HG02588 (cell line): Measurements from ENCODE around the gene CEBPA.
"Not testable (repeated sequence)": the region's sequence is repeated elsewhere in the genome, so short reads cannot be mapped to it uniquely, and the experiment has no call there.

Experiments used
- ATAC-seq: cut with Tn5 transposase; IDR thresholded peaks from one replicate; pipeline ENCODE4 v1.9.1; 2021; ENCODE audit warnings: mild to moderate bottlenecking, moderate library complexity; ENCODE audit not compliant: unreplicated experiment

CEBPA gene

DNA sequence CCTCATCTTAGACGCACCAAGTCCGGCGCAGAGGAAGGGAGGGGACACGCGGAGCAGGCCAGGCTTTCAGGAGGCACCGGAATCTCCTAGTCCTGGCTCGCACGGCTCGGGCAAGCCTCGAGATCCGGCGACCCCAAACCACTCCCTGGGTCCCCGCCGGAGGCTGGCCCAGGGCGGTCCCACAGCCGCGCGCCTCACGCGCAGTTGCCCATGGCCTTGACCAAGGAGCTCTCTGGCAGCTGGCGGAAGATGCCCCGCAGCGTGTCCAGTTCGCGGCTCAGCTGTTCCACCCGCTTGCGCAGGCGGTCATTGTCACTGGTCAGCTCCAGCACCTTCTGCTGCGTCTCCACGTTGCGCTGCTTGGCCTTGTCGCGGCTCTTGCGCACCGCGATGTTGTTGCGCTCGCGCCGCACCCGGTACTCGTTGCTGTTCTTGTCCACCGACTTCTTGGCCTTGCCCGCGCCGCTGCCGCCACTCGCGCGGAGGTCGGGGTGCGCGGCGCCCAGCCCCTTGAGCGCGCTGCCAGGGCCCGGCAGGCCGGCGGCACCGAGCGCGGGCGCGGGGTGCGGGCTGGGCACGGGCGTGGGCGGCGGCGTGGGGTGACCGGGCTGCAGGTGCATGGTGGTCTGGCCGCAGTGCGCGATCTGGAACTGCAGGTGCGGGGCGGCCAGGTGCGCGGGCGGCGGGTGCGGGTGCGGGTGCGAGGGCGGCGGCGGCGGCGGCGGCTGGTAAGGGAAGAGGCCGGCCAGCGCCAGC lies 1.0 kb downstream of the CEBPA start:
- no peak for ATAC-seq

DNA sequence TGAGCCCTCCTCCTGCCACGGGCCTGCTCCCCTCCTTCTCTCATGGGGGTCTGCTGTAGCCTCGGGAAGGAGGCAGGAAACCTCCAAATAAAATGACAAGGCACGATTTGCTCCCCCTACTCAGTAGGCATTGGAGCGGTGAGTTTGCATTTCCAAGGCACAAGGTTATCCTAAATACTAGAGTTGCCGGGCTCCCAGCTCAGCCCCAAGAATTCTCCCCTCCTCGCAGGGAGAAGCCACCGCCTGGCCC lies 1.5 kb downstream of the CEBPA start:
- no peak for ATAC-seq

- ATAC-seq: no peak
Observed at GRCh38 chr19:33300009-33300893, 2.1 kb downstream of the CEBPA start.

DNA sequence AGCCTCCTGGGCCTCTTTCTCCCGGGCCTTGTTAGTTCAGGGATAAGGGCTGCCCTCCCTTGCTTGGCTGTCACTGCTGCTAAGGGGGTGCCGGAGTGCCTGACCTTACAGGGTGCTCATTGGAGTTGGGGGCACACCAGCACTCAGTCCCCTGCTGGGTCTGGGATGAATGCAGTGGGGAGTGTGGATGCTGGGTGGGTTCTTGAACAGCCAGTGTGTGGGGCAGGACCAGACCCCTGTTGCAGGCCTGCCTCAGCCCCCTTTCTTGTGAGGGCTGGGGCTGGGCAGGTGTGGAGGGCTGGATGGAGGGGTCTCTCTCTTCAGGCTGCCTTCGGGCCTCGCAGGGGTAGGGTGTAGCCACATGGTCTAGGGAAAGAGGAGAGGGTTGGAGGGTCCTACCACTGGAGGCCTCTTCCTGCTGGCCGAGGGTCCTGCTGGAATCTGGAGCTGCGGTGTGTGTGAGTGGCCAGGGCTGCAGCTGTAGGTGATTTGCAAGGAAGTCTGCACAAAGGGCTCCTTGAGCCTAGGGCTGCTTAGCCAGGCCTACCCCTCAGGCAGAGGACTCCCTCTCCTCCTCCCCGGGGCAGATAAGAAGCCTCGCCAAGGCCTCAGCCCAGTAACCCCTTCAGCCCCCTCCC lies 3.2 kb downstream of the CEBPA start:
- ATAC-seq: no peak

- no peak for ATAC-seq
Observed at GRCh38 chr19:33298146-33298911, 4.0 kb downstream of the CEBPA start.

DNA sequence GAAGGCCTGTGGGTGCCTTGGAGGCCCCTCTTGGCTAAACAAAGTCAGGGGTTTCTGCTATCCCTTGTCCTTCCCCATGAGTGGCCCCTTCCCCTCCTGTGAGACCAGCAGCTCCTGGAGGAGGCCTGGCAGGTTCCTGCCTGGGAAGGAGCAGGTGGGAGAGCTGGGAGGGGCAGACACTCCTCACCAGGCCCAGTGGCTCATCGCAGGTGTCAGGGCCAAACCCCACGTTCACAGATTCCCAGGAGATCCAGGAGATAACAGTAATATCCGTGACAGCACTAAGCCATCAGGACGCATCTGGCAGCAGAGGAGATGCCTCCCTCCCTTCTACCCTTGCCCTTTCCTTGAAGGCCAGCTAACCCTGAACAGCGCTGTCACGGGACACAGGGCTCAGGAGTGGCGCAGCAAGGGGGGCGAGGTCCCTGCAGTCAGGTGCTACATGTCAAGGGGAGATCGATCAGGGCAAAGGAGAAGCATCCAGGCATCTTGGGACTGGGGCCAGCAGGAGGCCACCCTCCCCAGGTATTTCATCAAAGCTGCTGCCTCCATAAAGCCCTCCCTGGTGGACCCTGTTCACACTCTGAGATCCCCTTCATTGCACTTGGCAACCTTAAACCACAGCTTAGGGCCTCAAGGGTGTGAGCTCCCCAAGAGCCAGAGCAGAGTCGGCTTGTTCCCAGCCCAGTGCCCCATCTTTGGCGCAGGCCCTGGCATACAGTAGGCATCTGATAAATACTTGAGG lies 4.8 kb downstream of the CEBPA start:
- no peak for ATAC-seq

DNA sequence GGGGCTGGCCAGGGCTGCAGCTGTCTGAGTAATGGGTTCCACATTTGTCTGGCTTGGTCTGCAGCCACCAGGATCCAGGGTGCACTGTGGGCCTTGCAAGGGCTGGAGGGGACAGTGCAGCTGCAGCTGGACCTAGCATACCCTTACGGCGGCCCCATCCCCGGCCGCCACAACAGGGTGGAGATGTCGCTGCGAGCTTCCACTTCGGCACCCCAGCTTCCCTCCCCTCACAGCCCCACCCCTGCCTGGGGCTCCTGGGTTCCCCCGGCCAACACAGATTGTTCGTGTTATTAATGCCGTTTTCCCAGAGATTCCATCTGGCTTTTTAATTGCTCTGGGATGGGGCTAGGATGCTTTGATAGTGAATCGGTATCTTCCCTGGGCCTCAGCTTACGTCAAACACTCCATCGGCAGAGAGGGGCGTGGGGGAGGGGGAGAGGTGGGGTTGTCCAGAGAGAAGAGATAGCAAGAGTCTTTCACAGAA lies 5.8 kb downstream of the CEBPA start:
- no peak for ATAC-seq

DNA sequence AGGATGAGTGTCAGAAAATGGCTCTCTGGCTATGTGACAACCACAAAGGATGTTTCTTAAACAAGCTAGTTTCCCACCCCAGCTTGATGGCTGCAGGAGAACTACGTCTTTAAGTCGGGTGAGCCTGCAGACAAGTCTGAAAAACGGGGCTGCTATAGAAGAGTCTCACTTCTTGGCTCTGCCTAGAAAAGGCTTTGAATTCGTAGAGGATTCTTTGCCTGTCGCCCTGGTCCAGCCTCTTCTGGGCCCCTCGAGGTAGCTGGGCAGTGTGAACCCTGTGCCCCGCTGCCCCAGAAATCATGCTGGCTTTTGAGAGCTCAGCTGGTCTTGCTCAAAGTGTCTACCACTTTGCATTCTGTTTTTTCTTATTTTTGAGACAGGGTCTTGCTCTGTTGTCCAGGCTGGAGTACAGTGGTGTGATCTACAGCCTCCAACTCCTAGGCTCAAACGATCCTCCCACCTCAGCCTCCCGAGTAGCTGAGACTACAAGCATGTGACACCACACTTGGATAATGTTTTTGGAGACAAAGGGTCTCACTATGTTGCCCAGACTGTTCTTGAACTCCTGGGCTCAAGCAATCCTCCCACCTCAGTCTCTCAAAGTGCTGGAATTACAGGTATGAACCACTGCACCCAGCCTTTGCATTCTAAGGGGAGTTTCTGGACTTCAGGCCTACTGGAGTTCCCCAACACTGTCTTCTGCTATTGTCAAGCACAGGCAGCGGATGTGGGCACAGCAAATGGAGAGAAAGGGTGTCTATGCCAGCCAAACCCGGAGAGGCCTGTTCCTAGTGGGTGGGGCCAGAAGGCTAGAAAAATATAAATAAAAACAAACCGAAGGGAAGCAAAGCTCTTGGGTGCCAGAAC lies 6.5 kb downstream of the CEBPA start:
- ATAC-seq: no peak

DNA sequence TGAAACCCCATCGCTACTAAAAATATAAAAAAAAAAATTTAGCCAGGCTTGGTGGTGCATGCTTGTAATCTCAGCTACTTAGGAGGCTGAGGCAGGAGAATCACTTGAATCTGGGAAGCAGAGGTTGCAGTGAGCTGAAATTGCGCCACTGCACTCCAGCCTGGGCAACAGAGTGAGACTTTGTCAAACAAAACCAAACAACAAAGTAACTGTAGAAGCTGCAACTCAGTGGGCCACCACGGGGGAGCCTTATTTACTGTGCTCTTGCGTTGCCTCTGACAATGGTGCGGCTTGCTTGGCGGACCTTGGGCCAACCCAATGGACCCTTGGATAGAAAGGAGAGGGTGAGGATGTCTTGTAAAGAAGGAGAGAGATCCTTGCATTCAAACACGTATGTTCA lies 7.3 kb downstream of the CEBPA start:
- ATAC-seq: not testable (repeated sequence)

DNA sequence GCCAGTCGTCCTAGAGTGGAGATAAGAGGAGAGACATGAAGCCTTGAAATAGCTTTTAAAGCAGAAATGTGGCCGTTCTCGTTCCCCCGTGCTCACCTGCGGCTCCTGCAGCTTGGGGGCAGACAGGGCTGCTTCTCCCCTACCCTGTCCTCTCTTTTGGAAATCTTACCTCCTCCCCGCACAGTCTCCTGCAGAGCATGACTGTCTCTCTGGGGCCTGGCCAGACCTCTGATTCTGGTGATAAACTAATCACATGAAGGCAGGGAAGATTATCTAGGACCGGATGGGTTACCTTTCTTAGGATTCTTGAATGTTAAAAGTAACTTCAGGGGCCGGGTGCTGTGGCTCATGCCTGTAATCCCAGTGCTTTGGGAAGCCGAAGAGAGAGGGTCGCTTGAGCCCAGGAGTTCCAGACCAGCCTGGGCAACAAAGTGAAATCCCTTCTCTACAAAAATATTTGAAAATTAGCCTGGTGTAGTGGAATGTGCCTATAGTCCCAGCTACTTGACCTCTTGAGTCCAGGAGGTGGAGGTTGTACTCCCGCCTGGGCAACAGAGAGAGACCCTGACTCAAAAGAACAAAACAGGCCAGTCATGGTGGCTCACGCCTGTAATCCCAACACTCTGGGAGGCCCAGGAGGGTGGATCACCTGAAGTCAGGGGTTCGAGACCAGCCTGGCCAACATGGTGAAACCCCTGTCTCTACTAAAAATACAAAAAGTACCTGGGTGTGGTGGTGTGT lies 8.1 kb downstream of the CEBPA start:
- ATAC-seq: no peak

DNA sequence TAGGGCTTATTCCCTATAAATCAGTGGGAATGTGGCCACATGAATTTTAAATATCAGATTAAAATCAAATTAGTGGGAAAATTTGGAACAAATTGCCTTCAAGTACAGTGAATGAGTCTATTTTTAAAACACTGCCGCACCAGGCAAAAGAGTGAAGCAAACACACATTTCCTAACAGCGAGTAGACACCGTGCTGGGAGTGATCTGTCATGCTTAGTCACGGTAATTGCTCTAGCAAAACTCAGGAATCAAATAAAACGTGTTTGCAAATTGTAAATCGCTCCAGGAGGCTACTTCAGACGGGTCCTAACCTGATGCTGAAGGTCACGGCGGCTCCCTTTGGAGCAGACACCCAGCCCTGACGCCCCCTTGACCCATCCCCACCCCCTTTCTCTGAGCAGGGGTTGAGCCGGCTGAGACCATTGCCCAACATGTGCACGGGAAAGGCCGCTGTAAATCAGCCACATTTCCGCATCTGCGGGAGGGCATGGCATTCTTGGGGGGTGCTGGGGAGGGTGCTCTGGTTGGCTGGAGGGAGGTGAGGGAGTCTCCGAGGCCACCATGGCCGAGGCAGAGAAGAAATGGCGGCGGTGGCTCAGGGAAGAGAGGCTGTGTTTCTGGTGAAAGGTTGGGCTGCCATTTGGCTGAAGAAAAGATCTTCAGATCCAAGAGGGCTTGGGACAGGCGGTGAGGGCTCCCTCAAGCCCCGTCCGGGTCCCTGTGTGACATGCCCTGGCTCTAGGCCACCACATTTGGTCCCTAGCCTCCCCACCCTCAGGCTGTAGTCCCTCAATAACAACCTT lies 8.9 kb downstream of the CEBPA start:
- no peak for ATAC-seq

DNA sequence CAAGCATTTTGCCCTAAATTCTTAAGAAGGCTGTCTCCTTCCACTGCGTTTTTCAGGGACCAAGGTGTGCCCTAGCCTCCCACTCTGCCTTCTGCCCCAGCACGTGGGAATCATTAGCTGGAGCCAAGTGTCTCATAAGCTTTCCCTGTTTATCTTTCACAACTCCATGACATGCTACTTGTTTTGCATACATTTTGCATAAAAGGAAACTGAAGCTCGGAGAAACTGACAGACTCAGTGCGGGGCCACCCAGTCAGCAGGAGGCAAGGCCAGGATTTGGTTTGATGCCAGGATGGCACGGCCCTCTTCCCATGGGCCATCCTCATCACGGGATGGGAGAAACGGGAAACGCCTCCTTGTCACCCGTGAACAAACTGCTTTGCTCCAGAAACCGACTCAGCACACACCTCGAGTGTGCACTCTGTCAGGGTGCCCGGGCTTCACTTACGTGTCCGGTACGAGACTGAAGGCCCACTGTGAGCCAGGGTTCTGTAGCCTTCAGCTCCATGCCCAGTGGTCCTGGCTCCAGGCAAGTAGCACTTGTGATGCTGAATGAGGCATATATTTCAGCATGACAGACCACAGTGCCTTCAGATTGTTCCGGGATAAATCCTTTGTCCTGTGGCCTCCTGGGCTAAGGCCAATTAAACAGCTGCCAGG lies 9.6 kb downstream of the CEBPA start:
- ATAC-seq: no peak

GRCh38 chr19:33291623-33292534 lies 10.5 kb downstream of the CEBPA start:
- no peak for ATAC-seq

GRCh38 chr19:33290956-33291622 lies 11.2 kb downstream of the CEBPA start:
- no peak for ATAC-seq

DNA sequence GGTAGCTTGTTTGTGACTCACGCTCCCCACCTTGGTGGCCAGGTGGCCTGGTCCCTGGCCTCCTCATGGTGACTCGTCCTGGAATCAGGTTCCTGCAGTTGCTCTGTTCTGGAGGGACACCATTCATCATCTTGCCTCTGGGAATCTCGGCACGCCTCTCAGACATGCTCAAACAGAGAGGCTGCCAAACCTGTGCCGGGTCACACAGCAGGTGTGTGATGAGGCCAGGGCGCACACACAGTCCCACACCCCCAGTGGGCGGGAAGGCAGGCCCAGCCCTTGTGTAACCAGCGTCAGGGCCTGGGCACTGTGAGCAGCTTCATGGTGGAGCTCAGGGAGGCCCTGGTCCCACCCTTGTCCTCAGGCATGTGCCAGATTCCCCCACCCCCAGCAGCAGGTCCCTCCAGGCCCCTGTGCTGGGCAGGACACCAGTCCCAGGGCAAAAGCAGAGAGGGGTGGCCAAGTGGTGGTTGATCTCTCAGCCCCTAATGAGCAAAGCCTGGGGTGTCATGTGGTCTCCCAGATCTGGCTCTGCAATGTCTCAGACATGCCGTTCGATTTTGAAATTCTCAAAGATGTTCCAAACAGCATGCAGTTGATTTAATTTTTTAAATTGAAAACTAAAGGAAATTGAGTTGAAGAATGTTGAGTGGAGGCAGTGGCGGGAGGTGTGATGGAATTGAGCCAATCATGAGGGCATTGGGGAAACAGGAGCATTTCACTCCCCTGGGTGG lies 12.1 kb downstream of the CEBPA start:
- ATAC-seq: no peak
